ENCODE data around the gene UNC93B1.

DNA sequence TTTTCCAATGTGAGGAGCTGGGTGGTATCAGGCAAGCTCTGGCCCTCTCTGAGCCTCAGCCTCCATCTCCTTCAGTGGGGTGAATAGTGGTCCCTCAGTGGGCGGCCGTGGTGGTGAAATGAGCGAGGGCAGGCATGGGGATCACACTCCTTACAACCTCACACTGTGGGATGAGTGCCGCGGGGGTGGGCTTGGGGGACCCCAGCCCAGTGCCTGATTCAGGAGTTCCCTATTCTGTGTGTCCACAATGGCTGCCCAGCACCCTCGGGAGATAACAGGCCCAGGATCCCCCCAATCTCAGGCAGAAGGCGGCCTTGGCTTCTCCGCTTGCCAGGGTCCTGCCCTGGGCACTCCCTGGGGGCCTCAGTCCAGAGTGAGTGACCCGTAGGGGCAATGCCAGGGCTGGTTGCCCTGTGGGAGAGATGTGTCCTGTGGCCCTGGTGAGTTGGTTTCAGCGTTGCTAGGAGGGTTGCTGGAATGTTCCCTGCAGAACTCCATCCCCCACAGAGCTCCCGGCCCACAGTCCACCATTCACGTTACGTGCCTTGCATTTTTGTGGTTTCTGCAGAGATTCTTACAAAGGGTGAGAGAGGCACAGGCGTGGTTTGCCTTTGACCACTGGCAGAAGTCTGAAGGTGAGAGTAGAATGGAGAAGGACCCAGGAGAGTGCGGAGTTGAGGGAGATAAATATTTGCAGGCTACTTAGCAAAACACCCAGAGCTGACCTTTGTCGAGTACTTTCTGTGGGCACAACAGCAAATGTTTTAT is 9.1 kb upstream of the UNC93B1 start:
- TF ChIP-seq, protein P1, sequence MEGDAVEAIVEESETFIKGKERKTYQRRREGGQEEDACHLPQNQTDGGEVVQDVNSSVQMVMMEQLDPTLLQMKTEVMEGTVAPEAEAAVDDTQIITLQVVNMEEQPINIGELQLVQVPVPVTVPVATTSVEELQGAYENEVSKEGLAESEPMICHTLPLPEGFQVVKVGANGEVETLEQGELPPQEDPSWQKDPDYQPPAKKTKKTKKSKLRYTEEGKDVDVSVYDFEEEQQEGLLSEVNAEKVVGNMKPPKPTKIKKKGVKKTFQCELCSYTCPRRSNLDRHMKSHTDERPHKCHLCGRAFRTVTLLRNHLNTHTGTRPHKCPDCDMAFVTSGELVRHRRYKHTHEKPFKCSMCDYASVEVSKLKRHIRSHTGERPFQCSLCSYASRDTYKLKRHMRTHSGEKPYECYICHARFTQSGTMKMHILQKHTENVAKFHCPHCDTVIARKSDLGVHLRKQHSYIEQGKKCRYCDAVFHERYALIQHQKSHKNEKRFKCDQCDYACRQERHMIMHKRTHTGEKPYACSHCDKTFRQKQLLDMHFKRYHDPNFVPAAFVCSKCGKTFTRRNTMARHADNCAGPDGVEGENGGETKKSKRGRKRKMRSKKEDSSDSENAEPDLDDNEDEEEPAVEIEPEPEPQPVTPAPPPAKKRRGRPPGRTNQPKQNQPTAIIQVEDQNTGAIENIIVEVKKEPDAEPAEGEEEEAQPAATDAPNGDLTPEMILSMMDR (optimal IDR thresholded peaks at IDR 0.05 in 1 of 3, IDR thresholded peaks at IDR 0.05 in 1 of 3, conservative IDR thresholded peaks at IDR 0.05 in 1 of 3; ENCODE audit: extremely low read depth in 1 of 3, insufficient read depth in 2 of 3, low read length in 3 of 3), result no peak
- TF ChIP-seq EZH2 (IDR thresholded peaks at IDR 0.05; ENCODE audit: low read length), result no peak

All from keratinocyte (primary cell).